Heart left ventricle (tissue), 16 donors: Measurements from ENCODE around the gene TECPR1. TPM values are rescaled to one million over a fixed set of nuclear protein-coding genes. Genes with fewer than 3 reads are reported as not detected.

Experiments
- ATAC-seq, 4 donors: fragments of 200-7000 bp; cut with Tn5 transposase; one replicate each; pipeline ENCODE4 v1.9.1; 2020 to 2022; ENCODE audit warnings: moderate library complexity in 4 of 4, mild to moderate bottlenecking in 3 of 4, moderate number of reproducible peaks in 1 of 4
- DNase-seq, 5 donors: peaks; one replicate each; pipeline ENCODE4 v3.0.0-alpha.2; 2020
- H3K27ac ChIP-seq, 12 donors: fragments of 200-600 bp; sonication (generic) in 4 of 12; one replicate each; pipeline versions ENCODE4 v1.5.0 to v1.8.0; 2016 to 2022; ENCODE audit warnings: mild to moderate bottlenecking in 2 of 12
- H3K27me3 ChIP-seq, 9 donors: fragments of 200-600 bp; sonication (generic) in 2 of 9; one replicate each; pipeline versions ENCODE4 v1.5.1 to v1.8.0; 2016 to 2022; ENCODE audit warnings: mild to moderate bottlenecking in 3 of 9
- H3K36me3 ChIP-seq, 9 donors: fragments of 200-600 bp; sonication (generic) in 2 of 9; one replicate each; pipeline versions ENCODE4 v1.5.0 to v1.8.0; 2018 to 2022; ENCODE audit warnings: mild to moderate bottlenecking in 2 of 9
- H3K4me1 ChIP-seq, 12 donors: fragments of 200-600 bp; sonication (generic) in 4 of 12; one replicate each; pipeline versions ENCODE4 v1.5.0 to v1.8.0; 2016 to 2022; ENCODE audit warnings: mild to moderate bottlenecking in 3 of 12
- H3K4me3 ChIP-seq, 12 donors: fragments of 200-600 bp; sonication (generic) in 4 of 12; one replicate each; pipeline versions ENCODE4 v1.5.0 to v1.8.0; 2017 to 2022; ENCODE audit warnings: mild to moderate bottlenecking in 9 of 12, moderate library complexity in 4 of 12
- H3K9me3 ChIP-seq, 12 donors: fragments of 200-600 bp; sonication (generic) in 4 of 12; one replicate each; pipeline versions ENCODE4 v1.5.0 to v1.8.0; 2016 to 2022; ENCODE audit warnings: mild to moderate bottlenecking in 1 of 12
- CTCF ChIP-seq, 12 donors: fragments of 200-600 bp; sonication (generic) in 4 of 12; IDR thresholded peaks; one replicate each; pipeline versions ENCODE4 v1.5.0 to v1.8.0; 2018 to 2022; ENCODE audit warnings: antibody characterized with exemption in 12 of 12, mild to moderate bottlenecking in 5 of 12
- POLR2A ChIP-seq, 2 donors: fragments of 450-650 bp; IDR thresholded peaks; one replicate each; pipeline ENCODE4 v1.6.1; 2017; ENCODE audit warnings: antibody characterized with exemption in 2 of 2, mild to moderate bottlenecking in 2 of 2, moderate library complexity in 2 of 2
- WGBS, 4 donors: extraction: QIAGEN DNeasy Blood & Tissue Kit in 2 of 4; methylation state at CpG; one replicate each; pipeline versions ENCODE4 v1.1.5 to v1.1.7; 2013 to 2018; 5-methylcytosine and 5-hydroxymethylcytosine counted together
- intact Hi-C, 10 donors: fragments of 100-400 bp; cut with DNase I; formaldehyde crosslinking; loops; one replicate each; pipeline versions ENCODE4 v1.11.1 to v1.14.2; 2022
- polyA plus RNA-seq, 2 donors: library from polyadenylated mRNA; stranded (reverse); fragments of 200-250 nt; gene quantifications; one replicate each; pipeline ENCODE4 v1.2.3, GENCODE V29; 2013
- total RNA-seq, 9 donors: library from RNA; depleted of rRNA in 2 of 9; stranded (reverse); fragments of >200 nt in 2 of 9; fragmentation: NEBNext Ultra II Directional in 3 of 9; extraction: Animal tissue kit (Norgen Biotek cat#: 25700) in 3 of 9; gene quantifications; one replicate each; pipeline versions ENCODE4 v1.1.0 to v1.2.4, GENCODE V29; 2016 to 2023
- donor health status: ischemic (EF 13 %, LVEDD 7.1; RV severe dilation, severe dysfunction).
- donor health status: healthy with polysubstance abuse.
- donor health status: DM: no; HTN: yes; CAD: no.
- donor health status: DM: no; HTN: no; CAD: no.
- donor health status: ischemic (EF 25% LVEDD 6.9; RV normal size, moderate dysfunction).
- donor health status: ischemic (EF 25% LVEDD 5.7; RV mildly dilated, moderate dysfunction).
- donor health status: healthy.
- donor health status: DM: yes; HTN: yes; CAD: no.
- donor health status: ischemic (EF 35%, LVEDD 5.7; RV mildly dilated, moderate dysfunction).
- donor health status: nonischemic (EF 11% LVEDD 7.7; RV severe dilation, severe dysfunction).
- donor health status: DM: yes; HTN: yes; CAD: no.
- donor health status: PGD.
- donor health status: ischemic (EF 29% LVEDD 5.4; RV normal size, mild dysfunction).
- donor health status: nonischemic (EF 23%, LVEDD 6.1; RV moderate dilation, normal function).

Gene TECPR1
- total and polyA plus RNA-seq, 11 donors, result 10.9 to 33.0 (median 22.7) TPM

GRCh38 chr7:98254951-98255610 is 3.0 kb upstream of the TECPR1 start:
- H3K27me3 ChIP-seq, result no peaks in the 10 kb centered on the region
- no peak for DNase-seq
- H3K4me3 ChIP-seq, result no peak overlapping the region
- 76 to 87% (median 84%) methylated on average over 11 of the region's 11 CpGs for WGBS, 4 donors
- H3K36me3 ChIP-seq, result peaks cover 0 to 16% (median 8%) of the 10 kb centered on the region in 9 donors
- TF ChIP-seq POLR2A (IDR thresholded peaks at IDR 0.05) (no peak), CTCF (IDR thresholded peaks at IDR 0.05) (no peak)
- no peaks in the 10 kb centered on the region for H3K9me3 ChIP-seq
- no peak overlapping the region for H3K27ac ChIP-seq
- ATAC-seq, result no peak
- peaks cover 0 to 38% (median 26%) of the 10 kb centered on the region in 12 donors for H3K4me1 ChIP-seq
- intact Hi-C loops, result no loop called here

GRCh38 chr7:98254516-98254915 is 2.5 kb upstream of the TECPR1 start:
- DNase-seq, result no peak
- Histone ChIP-seq H3K4me3 (no peak overlapping the region), H3K4me1 (peaks cover 0 to 44% (median 29%) of the 10 kb centered on the region in 12 donors), H3K27me3 (no peaks in the 10 kb centered on the region), H3K27ac (no peak overlapping the region), H3K9me3 (no peaks in the 10 kb centered on the region), H3K36me3 (peaks cover 0 to 16% (median 8%) of the 10 kb centered on the region in 9 donors)
- ATAC-seq, result no peak
- 87 to 95% (median 91%) methylated on average over 4 of the region's 4 CpGs for WGBS, 4 donors
- intact Hi-C loops, result no loop called here
- TF ChIP-seq POLR2A (IDR thresholded peaks at IDR 0.05) (no peak), CTCF (IDR thresholded peaks at IDR 0.05) (no peak)

GRCh38 chr7:98252425-98253054 is 508 bp upstream of the TECPR1 start:
- no peaks in the 10 kb centered on the region for H3K27me3 ChIP-seq
- peak overlapping the region; percentile 39 to 91 (median 88) for H3K27ac ChIP-seq
- intact Hi-C loops, result no loop called here
- H3K4me3 ChIP-seq, result peak overlapping the region; percentile 71 to 99 (median 90)
- TF ChIP-seq POLR2A (IDR thresholded peaks at IDR 0.05) (no peak), CTCF (IDR thresholded peaks at IDR 0.05) (no peak)
- no peaks in the 10 kb centered on the region for H3K9me3 ChIP-seq
- ATAC-seq (peak in 1 of 4 donors; percentile 37), DNase-seq (no peak)
- peaks cover 0 to 61% (median 35%) of the 10 kb centered on the region in 12 donors for H3K4me1 ChIP-seq
- WGBS, 4 donors, result 20 to 39% (median 27%) methylated on average over 18 to 32 of the region's 32 CpGs
- peaks cover 0 to 19% (median 7%) of the 10 kb centered on the region in 9 donors for H3K36me3 ChIP-seq

GRCh38 chr7:98251231-98251600 is 816 bp downstream of the TECPR1 start:
- Histone ChIP-seq H3K4me1 (peaks cover 0 to 65% (median 36%) of the 10 kb centered on the region in 12 donors), H3K4me3 (peak overlapping the region; percentile 71 to 99 (median 90)), H3K36me3 (peaks cover 0 to 12% (median 0%) of the 10 kb centered on the region in 9 donors), H3K27me3 (no peaks in the 10 kb centered on the region), H3K27ac (peak overlapping the region in 11 of 12 donors; percentile 83 to 91 (median 88)), H3K9me3 (no peaks in the 10 kb centered on the region)
- DNase-seq, result no peak
- intact Hi-C loops, result loop anchor here in 1 of 10 donors (2.0 kb wide), 1 partner anchor 32 kb away; no protein-coding TSS in a partner anchor
- WGBS, 4 donors, result 25 to 33% (median 32%) methylated on average over 9 of the region's 9 CpGs
- TF ChIP-seq POLR2A (IDR thresholded peaks at IDR 0.05), result no peak
- no peak for TF ChIP-seq CTCF (IDR thresholded peaks at IDR 0.05)
- peak in 1 of 4 donors; percentile 11 for ATAC-seq
